Lower leg skin (tissue), 4 donors: ENCODE results near the gene DLGAP3. TPM values are rescaled to one million over a fixed set of nuclear protein-coding genes. Genes with fewer than 3 reads are reported as not detected.
A peak's percentile ranks its signal among the peaks of the same experiment; 100 is the strongest.

ENCODE experiments used
- DNase-seq, 2 donors: peaks; one replicate each; pipeline ENCODE4 v3.0.0-alpha.2; 2019; ENCODE audit warnings: low spot score in 2 of 2
- H3K4me3 ChIP-seq: fragments of 200-600 bp; sonication (generic); 2 replicates; pipeline ENCODE4 v1.5.1; 2017; ENCODE audit warnings: mild to moderate bottlenecking, low read depth; ENCODE audit not compliant: poor library complexity, severe bottlenecking
- POLR2A ChIP-seq, 2 donors: fragments of 450-650 bp; IDR thresholded peaks; one replicate each; pipeline ENCODE4 v1.6.1; 2016 to 2017; ENCODE audit warnings: antibody characterized with exemption in 2 of 2, mild to moderate bottlenecking in 1 of 2, moderate library complexity in 1 of 2
- WGBS, 2 donors: methylation state at CpG; one replicate each; pipeline ENCODE4 v1.1.5; 2018; 5-methylcytosine and 5-hydroxymethylcytosine counted together
- intact Hi-C: fragments of 100-400 bp; cut with DNase I; formaldehyde crosslinking; loops from one replicate; pipeline ENCODE4 v1.15.0; 2023; ENCODE audit warnings: low total_unique reads
- total RNA-seq, 4 donors: library from RNA; depleted of rRNA; stranded (reverse); fragments of >200 nt; gene quantifications; one replicate each; pipeline ENCODE4 v1.1.0, GENCODE V29; 2016
- TF ChIP-seq, protein P1 (sequence below), 3 donors: fragments of 450-650 bp; IDR thresholded peaks; one replicate each; pipeline ENCODE4 v1.5.1; 2016; ENCODE audit warnings: antibody characterized with exemption in 3 of 3, mild to moderate bottlenecking in 3 of 3, moderate library complexity in 2 of 3

Gene DLGAP3
- total RNA-seq, 4 donors from 2014 or later = 0.07 to 0.19 TPM; not detected in 2

DNA sequence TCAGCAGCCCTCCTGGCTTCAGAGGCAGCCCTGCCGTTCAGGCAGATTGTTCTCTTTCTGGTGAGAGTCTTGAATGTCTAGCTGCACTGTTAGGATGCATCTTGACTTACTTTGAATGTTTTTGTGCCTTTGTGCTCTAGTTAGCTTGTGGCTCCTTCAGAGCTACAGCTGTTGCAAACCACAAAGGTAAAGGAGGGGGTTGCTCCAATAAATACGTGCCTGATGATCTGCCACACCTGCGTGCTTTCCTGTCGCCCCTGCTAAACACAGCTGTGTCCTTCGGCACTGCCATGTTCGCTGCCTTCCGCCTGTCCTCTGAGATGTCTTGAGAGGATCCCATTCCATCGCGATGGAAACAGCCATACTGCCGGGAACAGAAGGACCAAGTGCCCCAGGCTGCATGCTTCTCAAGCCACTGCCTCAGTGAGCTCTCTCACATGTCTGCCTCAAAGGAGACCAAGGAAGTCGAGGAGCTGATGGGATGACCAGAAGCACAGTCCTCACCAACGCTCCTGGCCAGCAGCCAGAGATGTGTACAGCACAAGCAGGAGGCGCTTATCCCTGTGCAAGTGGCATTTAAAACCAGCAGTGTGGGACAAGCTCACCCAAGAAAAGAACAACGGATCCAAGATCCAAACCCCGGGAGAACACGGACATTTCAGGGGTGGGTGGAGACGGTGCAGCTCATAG is 57.9 kb downstream of the DLGAP3 start:
- intact Hi-C loops = no loop called here
- no peak for DNase-seq
- H3K4me3 ChIP-seq = no peak overlapping the region
- no peak for TF ChIP-seq POLR2A (IDR thresholded peaks at IDR 0.05)
- TF ChIP-seq, protein P1, sequence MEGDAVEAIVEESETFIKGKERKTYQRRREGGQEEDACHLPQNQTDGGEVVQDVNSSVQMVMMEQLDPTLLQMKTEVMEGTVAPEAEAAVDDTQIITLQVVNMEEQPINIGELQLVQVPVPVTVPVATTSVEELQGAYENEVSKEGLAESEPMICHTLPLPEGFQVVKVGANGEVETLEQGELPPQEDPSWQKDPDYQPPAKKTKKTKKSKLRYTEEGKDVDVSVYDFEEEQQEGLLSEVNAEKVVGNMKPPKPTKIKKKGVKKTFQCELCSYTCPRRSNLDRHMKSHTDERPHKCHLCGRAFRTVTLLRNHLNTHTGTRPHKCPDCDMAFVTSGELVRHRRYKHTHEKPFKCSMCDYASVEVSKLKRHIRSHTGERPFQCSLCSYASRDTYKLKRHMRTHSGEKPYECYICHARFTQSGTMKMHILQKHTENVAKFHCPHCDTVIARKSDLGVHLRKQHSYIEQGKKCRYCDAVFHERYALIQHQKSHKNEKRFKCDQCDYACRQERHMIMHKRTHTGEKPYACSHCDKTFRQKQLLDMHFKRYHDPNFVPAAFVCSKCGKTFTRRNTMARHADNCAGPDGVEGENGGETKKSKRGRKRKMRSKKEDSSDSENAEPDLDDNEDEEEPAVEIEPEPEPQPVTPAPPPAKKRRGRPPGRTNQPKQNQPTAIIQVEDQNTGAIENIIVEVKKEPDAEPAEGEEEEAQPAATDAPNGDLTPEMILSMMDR (IDR thresholded peaks at IDR 0.05) = no peak
- 76 to 78% methylated on average over 17 of the region's 17 CpGs for WGBS, 2 donors

DNA sequence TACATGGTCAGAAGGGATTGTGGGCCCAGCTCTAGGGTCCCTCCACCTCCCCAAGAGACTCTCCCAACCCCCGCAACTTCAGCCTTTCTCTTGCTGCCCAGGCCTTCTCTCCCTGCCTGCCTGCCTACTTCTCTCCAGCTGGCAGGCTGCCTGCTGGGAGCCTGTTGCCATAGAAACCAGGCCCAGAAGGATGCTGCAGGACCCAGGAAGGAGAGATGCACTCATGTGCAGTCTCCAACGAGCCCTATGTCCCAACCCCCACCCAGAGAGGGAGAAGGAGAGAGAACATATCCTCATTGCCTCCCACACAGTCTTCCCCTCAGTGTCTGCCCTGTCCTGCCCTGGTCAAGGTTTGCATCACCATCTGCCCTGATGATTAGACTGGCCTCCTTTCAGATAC is 59.1 kb downstream of the DLGAP3 start:
- TF ChIP-seq, protein P1 (IDR thresholded peaks at IDR 0.05) = no peak
- no peak for TF ChIP-seq POLR2A (IDR thresholded peaks at IDR 0.05)
- intact Hi-C loops = no loop called here
- no peak overlapping the region for H3K4me3 ChIP-seq
- no peak for DNase-seq
- 55 to 65% methylated on average over 2 of the region's 2 CpGs for WGBS, 2 donors

DNA sequence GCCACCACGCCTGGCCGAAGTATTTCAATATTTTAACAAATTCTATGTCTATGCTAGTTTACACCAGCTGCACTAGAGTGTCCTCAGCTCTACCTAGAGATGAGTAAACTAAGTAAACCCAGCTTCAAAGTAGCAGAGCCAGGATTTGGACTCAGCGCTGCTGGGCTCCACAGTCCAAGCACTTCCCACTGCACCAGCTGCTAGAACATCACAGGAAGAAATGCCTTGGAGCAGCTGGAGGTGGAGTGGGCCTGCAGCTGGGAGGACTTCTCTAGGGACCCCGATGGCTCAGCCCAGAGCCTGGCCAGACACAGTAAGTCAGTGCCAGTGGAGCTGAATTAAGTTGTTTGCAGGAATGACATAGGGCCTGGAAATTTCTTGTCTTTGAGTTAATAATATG is 59.7 kb downstream of the DLGAP3 start:
- intact Hi-C loops = no loop called here
- H3K4me3 ChIP-seq = no peak overlapping the region
- peak in 1 of 2 donors; percentile 20 for DNase-seq
- TF ChIP-seq, protein P1 (IDR thresholded peaks at IDR 0.05) = no peak
- no peak for TF ChIP-seq POLR2A (IDR thresholded peaks at IDR 0.05)
- WGBS, 2 donors = 90 to 91% methylated on average over 4 of the region's 4 CpGs

DNA sequence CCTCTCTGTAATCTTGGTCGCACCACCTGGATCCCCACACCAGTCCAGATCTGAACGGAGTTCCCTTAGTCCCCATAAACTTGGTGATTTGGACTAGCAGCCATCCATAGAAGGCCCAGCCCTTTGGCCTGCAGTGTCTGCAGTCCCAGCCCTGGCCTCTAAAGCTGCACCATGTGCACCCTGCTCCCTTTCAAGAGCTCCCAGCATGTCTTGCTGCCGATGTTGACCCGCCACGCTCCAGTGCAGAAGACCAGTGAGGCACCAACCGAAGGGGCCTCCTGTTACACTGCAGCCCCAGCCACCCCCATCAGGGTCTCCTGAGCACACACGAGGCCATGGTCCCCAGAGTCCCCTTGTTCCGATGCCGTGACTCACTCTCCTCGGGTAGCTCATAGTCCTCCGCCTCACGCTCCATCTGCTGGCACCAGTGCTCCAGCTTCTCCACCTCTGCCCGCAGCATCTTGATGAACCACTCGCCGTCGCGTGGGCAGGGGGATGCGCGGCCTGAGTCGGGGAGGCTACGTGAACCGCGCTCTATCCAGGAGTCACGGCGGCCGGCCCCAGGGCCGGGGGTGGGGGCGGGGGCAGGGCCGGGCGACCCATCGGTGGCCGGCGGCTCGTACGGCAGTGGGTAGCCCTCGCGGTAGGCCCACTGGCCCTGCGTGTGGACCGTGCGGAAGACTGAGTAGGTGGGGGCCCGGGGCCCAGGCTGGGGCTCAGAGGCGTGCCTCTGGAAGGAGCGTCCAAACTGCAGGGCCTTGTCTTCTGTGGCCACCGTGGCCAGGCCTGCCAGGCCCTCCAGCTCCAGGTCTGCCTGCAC is 61.0 kb downstream of the DLGAP3 start:
- intact Hi-C loops = no loop called here

DNA sequence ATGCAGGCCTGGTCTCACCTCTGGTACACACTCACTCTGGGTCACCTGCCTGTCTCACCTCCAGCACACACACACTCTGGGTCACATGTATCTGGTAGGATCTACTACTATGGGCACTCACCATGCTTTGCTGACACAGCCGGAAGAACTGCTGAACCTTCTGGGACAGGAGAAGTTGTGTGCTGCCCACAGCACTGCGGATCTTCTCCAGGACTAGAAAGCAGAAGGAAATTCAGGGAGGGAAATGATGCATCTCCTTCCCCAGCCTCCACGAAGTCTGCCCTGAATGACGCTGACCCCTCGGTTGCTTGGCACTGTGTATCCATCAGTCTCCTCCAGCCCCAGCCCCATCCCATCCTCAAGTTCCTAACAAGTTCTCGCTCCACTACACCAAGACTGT is 62.0 kb downstream of the DLGAP3 start:
- no peak for DNase-seq
- intact Hi-C loops = no loop called here
- H3K4me3 ChIP-seq = no peak overlapping the region
- TF ChIP-seq, protein P1 (IDR thresholded peaks at IDR 0.05) = no peak
- TF ChIP-seq POLR2A (IDR thresholded peaks at IDR 0.05) = no peak
- 83 to 85% methylated on average over 6 of the region's 6 CpGs for WGBS, 2 donors

More for the DNA sequence above, 61.0 kb downstream of the DLGAP3 start:
- 92 to 93% methylated on average over 42 to 44 of the region's 44 CpGs for WGBS, 2 donors
- TF ChIP-seq, protein P1 (IDR thresholded peaks at IDR 0.05) = no peak
- TF ChIP-seq POLR2A (IDR thresholded peaks at IDR 0.05) = no peak
- peak in 1 of 2 donors; percentile 78 for DNase-seq
- no peak overlapping the region for H3K4me3 ChIP-seq
